Astrocyte (in vitro differentiated cells and primary cell): Measurements from ENCODE around the gene IL6. TPM values are rescaled to one million over a fixed set of nuclear protein-coding genes. Genes with fewer than 3 reads are reported as not detected.
"Not testable (repeated sequence)": the region's sequence is repeated elsewhere in the genome, so short reads cannot be mapped to it uniquely, and the experiment has no call there.

Experiments
- DNase-seq: peaks from one replicate; pipeline ENCODE4 v3.0.0-alpha.2; 2010; ENCODE audit warnings: low read depth
- FAIRE-seq: peaks from 2 replicates; lab custom pipeline; 2011; peaks lifted over from hg19 to GRCh38; lab: Jason Lieb, UNC
- H2AFZ ChIP-seq: 2 replicates; pipeline ENCODE4 v1.6.0; 2012; ENCODE audit warnings: low read depth, low read length, inconsistent platforms
- H3K27ac ChIP-seq: 2 replicates; pipeline ENCODE4 v1.5.1; 2011; ENCODE audit warnings: low read depth, low read length, inconsistent platforms
- H3K27me3 ChIP-seq: 2 replicates; pipeline ENCODE4 v1.6.0; 2011; ENCODE audit warnings: low read length, inconsistent platforms; ENCODE audit not compliant: insufficient read depth
- H3K36me3 ChIP-seq: 2 replicates; pipeline ENCODE4 v1.5.1; 2011; ENCODE audit warnings: low read length, inconsistent platforms; ENCODE audit not compliant: insufficient read depth
- H3K4me1 ChIP-seq: 2 replicates; pipeline ENCODE4 v1.5.1; 2011; ENCODE audit warnings: low read length, inconsistent platforms; ENCODE audit not compliant: insufficient read depth
- H3K4me2 ChIP-seq: 2 replicates; pipeline ENCODE4 v1.6.0; 2012; ENCODE audit warnings: low read length, inconsistent platforms
- H3K4me3 ChIP-seq: 2 replicates; pipeline ENCODE4 v1.5.1; 2011; ENCODE audit warnings: low read depth, mild to moderate bottlenecking, low read length, inconsistent platforms; ENCODE audit not compliant: insufficient read depth
- H3K79me2 ChIP-seq: 2 replicates; pipeline ENCODE4 v1.6.0; 2012; ENCODE audit warnings: mild to moderate bottlenecking, low read length, inconsistent platforms; ENCODE audit not compliant: insufficient read depth
- H3K9ac ChIP-seq: 2 replicates; pipeline ENCODE4 v1.6.0; 2012; ENCODE audit warnings: mild to moderate bottlenecking, low read length, inconsistent platforms
- H3K9me3 ChIP-seq: 2 replicates; pipeline ENCODE4 v1.5.1; 2012; ENCODE audit warnings: low read depth, mild to moderate bottlenecking, low read length, inconsistent platforms; ENCODE audit not compliant: insufficient read depth
- H4K20me1 ChIP-seq: 2 replicates; pipeline ENCODE4 v1.6.0; 2012; ENCODE audit warnings: low read length, inconsistent platforms; ENCODE audit not compliant: insufficient read depth
- H3K27ac Mint-ChIP-seq: one replicate; pipeline ENCODE4 v1.8.0; 2021; ENCODE audit warnings: mild to moderate bottlenecking, mixed read lengths; ENCODE audit not compliant: unreplicated experiment
- H3K27me3 Mint-ChIP-seq: one replicate; pipeline ENCODE4 v1.8.0; 2021; ENCODE audit warnings: low read depth, mixed read lengths; ENCODE audit not compliant: unreplicated experiment
- H3K36me3 Mint-ChIP-seq: one replicate; pipeline ENCODE4 v1.8.0; 2021; ENCODE audit warnings: low read depth, mixed read lengths; ENCODE audit not compliant: unreplicated experiment
- H3K4me1 Mint-ChIP-seq: one replicate; pipeline ENCODE4 v1.8.0; 2021; ENCODE audit warnings: low read depth, mixed read lengths; ENCODE audit not compliant: unreplicated experiment
- H3K4me3 Mint-ChIP-seq: one replicate; pipeline ENCODE4 v1.8.0; 2021; ENCODE audit warnings: mild to moderate bottlenecking, moderate library complexity, mixed read lengths; ENCODE audit not compliant: unreplicated experiment
- H3K9me3 Mint-ChIP-seq: one replicate; pipeline ENCODE4 v1.8.0; 2021; ENCODE audit warnings: mild to moderate bottlenecking, mixed read lengths; ENCODE audit not compliant: unreplicated experiment
- total RNA-seq: library from RNA; stranded (reverse); gene quantifications from 2 replicates; pipeline ENCODE4 v1.2.1, GENCODE V29; 2021

The IL6 gene
- total RNA-seq, 1 donor from 2014 or later = 2.5 TPM

GRCh38 chr7:22707026-22707691 is 19.8 kb upstream of the IL6 start:
- not testable (repeated sequence) for H3K27ac ChIP-seq, H3K9me3 ChIP-seq, H3K9ac ChIP-seq, H3K27me3 ChIP-seq, DNase-seq, H3K79me2 ChIP-seq, H3K36me3 Mint-ChIP-seq, FAIRE-seq, H3K4me2 ChIP-seq, H3K9me3 Mint-ChIP-seq, H3K36me3 ChIP-seq, H2AFZ ChIP-seq, H3K27me3 Mint-ChIP-seq, H4K20me1 ChIP-seq, H3K4me1 ChIP-seq, H3K4me3 Mint-ChIP-seq, H3K27ac Mint-ChIP-seq, H3K4me3 ChIP-seq
- H3K4me1 Mint-ChIP-seq = peaks cover 16% of the 10 kb centered on the region

GRCh38 chr7:22708214-22708613 is 18.8 kb upstream of the IL6 start:
- H3K36me3 Mint-ChIP-seq, H3K4me3 Mint-ChIP-seq, FAIRE-seq, H3K4me1 ChIP-seq, H3K4me1 Mint-ChIP-seq, H2AFZ ChIP-seq, DNase-seq, H3K27me3 Mint-ChIP-seq, H4K20me1 ChIP-seq, H3K36me3 ChIP-seq, H3K9ac ChIP-seq, H3K27ac ChIP-seq, H3K27ac Mint-ChIP-seq, H3K9me3 ChIP-seq, H3K79me2 ChIP-seq, H3K4me2 ChIP-seq, H3K27me3 ChIP-seq, H3K9me3 Mint-ChIP-seq, H3K4me3 ChIP-seq: not testable (repeated sequence)

- H2AFZ ChIP-seq, H3K27ac Mint-ChIP-seq, H3K4me3 ChIP-seq, H3K4me1 ChIP-seq, H3K27ac ChIP-seq, H3K9me3 ChIP-seq, H3K9ac ChIP-seq, H3K4me3 Mint-ChIP-seq, H3K36me3 Mint-ChIP-seq, DNase-seq, H4K20me1 ChIP-seq, H3K4me2 ChIP-seq, H3K4me1 Mint-ChIP-seq, H3K27me3 ChIP-seq, H3K36me3 ChIP-seq, H3K79me2 ChIP-seq, H3K9me3 Mint-ChIP-seq, H3K27me3 Mint-ChIP-seq, FAIRE-seq: not testable (repeated sequence)
Observed at GRCh38 chr7:22708677-22709061, 18.3 kb upstream of the IL6 start.

DNA sequence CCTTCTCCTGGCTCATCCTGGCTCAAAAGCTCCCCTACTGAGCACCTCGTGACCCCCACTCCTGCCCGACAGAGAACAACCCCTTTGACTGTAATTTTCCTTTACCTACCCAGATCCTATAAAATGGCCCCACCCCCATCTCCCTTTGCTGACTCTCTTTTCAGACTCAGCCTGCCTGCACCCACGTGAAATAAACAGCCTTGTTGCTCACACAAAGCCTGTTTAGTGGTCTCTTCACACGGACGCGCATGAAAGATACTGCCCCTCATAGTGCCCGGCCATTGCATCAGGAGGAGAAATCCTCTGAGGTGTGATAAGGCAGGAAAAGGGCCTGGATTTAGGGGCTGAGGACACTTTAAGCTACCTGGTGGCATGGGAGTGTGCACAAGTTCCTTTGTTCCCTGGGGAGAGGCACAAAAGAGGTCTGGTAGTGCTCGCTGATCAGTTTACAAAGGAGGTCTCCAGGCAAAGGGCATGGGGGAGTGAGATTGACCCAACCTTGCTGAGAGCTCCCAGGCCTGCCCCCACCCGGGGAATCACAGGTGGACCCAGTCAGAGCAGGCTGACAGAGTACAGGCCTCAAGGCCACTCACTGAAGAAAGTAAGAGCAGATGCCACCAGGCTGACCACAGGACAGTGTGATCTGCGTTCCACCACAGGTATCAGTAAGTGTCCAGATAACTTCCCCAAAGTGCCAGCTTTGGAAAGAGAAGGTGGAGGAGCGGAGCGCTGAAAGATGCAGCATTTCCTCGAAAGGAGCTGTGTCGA is 17.8 kb upstream of the IL6 start:
- not testable (repeated sequence) for H3K4me2 ChIP-seq, H3K36me3 Mint-ChIP-seq, H3K27me3 ChIP-seq, H3K4me3 Mint-ChIP-seq, H3K4me1 Mint-ChIP-seq, H3K4me3 ChIP-seq, DNase-seq, H3K4me1 ChIP-seq, FAIRE-seq, H3K27me3 Mint-ChIP-seq, H3K27ac ChIP-seq, H3K9me3 ChIP-seq, H3K36me3 ChIP-seq, H4K20me1 ChIP-seq, H3K9me3 Mint-ChIP-seq, H2AFZ ChIP-seq, H3K79me2 ChIP-seq, H3K9ac ChIP-seq
- H3K27ac Mint-ChIP-seq = peak overlapping the region; percentile 6
